GM13976 (cell line): ENCODE results near the gene MAFG.
"Not testable (repeated sequence)": the region's sequence is repeated elsewhere in the genome, so short reads cannot be mapped to it uniquely, and the experiment has no call there.

Experiments used
- DNase-seq: peaks from one replicate; pipeline ENCODE4 v3.0.0; 2012; ENCODE audit warnings: low spot score
- in situ Hi-C: fragments of 300-500 bp; cut with MboI; formaldehyde crosslinking; loops from one replicate; pipeline ENCODE4 v1.12.0; 2022; ENCODE audit warnings: low sequenced_read_pairs, mixed read lengths, inconsistent platforms; ENCODE audit not compliant: unreplicated experiment
- TF ChIP-seq, protein P1 (sequence below): IDR thresholded peaks from 2 replicates; pipeline ENCODE4 v1.5.1; 2012; ENCODE audit warnings: borderline replicate concordance, mild to moderate bottlenecking; ENCODE audit not compliant: insufficient read depth; ENCODE audit errors: extremely low read depth, missing control alignments, control extremely low read depth

The MAFG gene

DNA sequence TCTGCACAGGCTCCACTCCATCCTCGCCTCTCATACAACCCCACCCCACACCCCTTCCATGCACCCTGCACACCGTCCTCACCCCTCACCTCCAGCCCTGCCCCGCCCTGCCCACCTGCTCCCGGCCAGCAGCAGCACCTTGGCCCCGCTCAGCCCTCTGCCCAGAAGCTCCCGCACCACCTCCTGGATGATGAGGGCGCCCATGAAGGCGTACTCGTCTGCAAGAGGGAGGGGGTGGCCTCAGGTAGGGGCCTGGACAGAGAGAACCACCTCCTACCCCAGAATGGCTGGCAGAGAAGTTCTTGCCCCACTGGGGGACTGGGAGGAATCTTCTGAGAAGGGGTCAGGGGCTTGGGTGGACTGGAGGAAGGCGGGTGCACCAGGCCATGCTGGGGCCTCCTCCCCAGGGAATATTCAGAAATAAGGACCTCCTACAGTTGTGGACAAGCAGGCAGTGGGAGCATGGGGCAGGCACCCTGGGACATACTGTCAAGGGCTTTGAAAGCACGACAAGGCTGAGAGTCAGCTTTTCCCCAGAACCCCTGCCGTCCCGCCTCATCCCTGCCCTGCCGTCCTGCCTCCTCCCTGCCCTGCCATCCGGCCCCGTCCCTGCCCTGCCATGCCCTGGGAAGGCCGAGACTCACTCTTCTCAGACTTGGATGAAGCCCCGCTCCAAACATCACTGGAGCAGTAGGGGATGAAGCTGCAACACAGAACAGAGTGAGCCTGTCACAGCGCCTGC, 30.3 kb upstream of the MAFG start:
- TF ChIP-seq, protein P1, sequence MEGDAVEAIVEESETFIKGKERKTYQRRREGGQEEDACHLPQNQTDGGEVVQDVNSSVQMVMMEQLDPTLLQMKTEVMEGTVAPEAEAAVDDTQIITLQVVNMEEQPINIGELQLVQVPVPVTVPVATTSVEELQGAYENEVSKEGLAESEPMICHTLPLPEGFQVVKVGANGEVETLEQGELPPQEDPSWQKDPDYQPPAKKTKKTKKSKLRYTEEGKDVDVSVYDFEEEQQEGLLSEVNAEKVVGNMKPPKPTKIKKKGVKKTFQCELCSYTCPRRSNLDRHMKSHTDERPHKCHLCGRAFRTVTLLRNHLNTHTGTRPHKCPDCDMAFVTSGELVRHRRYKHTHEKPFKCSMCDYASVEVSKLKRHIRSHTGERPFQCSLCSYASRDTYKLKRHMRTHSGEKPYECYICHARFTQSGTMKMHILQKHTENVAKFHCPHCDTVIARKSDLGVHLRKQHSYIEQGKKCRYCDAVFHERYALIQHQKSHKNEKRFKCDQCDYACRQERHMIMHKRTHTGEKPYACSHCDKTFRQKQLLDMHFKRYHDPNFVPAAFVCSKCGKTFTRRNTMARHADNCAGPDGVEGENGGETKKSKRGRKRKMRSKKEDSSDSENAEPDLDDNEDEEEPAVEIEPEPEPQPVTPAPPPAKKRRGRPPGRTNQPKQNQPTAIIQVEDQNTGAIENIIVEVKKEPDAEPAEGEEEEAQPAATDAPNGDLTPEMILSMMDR = no peak
- in situ Hi-C loops = no loop called here
- DNase-seq = no peak

DNA sequence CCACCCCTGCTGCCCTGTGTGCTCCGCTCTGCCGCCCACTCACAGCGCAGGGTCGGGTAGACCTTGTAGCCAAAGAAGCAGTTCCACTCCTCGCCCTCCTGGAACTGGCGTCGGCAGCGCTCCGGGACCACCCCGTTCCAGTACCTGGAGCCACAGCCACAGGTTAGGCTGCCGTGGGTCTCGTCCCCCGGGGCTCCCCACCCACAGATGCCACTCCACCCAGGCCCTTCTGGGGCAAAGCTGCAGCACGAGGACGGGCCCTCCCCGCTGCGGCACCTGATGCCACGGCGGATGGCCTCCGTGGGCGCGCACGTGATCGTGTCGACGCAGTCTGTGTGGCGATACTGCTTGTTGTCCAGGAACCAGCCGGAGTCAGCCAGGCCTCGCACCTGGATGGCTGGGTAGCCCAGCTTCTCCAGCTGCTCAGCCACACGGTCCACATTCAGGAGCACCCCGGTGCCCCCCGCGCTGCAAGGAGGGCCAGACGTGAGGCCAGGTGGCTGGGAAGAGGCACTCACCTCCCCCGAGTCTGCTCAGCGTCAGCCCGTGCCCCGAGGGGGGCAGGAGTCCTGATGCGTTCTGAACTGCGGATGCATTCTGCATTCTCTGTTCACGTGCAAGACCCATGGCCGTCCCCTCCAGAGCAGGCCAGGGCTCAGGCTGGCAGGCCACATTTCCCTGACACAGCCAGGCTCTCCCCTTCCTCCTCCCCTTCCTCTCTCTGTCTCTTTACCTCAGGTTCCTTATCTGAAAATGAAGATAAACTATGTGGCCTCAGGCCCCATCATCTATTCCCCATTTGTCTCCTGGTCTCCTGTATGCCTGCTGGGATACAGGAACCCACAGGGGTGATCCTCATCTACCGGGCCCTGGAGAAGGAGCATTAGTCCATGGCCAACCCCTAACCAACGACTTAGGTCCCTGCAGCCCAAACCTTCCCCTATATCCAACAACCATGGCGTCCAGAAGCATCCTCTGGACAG, 29.4 kb upstream of the MAFG start:
- TF ChIP-seq, protein P1 = no peak
- DNase-seq = no peak
- in situ Hi-C loops = no loop called here

DNA sequence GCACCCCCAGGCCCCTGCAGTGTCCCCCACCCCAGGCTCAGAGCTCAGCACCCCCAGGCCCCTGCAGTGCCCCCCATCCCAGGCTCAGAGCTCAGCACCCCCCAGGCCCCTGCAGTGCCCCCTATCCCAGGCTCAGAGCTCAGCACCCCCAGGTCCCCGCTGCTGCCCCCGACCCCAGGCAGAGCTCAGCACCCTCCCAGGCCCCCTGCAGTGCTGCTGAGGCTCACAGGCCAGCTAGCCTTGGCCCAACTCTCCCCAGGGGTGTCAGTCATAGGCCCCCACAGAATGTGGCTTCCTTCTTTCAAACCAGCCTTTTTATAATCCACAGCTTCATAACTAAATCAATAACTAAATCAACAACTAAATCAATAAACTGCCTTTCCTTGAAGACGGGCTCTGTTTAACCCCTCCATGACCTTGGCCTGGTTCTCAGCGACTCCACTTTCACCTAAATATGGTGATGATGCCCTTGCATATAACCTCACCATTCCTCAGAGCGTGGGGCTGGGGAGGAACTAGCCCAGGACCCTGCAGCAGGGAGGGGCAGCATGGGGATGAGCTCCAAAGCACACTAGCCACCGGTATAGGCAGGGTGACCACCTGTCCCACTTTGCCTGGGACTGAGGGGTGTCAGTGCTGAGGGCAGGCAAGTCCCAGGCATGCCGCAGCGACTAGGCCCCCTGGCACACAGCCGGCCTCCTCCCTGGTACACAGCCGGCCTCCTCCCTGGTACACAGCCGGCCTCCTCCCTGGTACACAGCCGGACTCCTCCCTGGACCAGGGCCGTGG, 28.4 kb upstream of the MAFG start:
- TF ChIP-seq, protein P1 = no peak
- no peak for DNase-seq
- in situ Hi-C loops = no loop called here

DNA sequence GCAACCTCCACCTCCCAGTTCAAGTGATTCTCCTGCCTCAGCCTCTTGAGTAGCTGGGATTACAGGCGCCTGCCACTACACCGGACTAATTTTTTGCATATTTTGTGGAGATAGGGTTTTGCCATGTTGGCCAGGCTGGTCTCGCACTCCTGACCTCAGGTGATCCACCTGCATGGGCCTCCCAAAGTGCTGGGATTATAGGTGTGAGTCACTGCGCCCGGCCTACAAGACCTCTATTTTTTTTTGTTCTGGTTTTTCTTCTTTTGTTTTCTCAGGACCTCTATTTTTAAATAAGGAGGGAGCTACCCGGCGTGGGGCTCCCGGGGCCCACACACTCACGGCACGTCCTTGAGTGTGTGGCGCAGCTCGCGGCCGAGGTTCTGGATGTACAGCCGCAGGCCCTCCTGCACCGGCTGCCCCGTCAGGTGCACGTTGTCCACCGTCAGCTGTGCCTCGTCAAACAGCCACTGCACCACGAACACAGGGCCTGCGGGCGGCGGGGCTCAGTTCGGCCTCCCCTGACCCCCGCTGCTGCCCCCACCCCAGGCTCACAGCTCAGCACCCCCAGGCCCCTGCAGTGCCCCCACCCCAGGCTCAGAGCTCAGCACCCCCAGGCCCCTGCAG, 27.6 kb upstream of the MAFG start:
- TF ChIP-seq, protein P1 = no peak
- in situ Hi-C loops = no loop called here
- DNase-seq = no peak

DNA sequence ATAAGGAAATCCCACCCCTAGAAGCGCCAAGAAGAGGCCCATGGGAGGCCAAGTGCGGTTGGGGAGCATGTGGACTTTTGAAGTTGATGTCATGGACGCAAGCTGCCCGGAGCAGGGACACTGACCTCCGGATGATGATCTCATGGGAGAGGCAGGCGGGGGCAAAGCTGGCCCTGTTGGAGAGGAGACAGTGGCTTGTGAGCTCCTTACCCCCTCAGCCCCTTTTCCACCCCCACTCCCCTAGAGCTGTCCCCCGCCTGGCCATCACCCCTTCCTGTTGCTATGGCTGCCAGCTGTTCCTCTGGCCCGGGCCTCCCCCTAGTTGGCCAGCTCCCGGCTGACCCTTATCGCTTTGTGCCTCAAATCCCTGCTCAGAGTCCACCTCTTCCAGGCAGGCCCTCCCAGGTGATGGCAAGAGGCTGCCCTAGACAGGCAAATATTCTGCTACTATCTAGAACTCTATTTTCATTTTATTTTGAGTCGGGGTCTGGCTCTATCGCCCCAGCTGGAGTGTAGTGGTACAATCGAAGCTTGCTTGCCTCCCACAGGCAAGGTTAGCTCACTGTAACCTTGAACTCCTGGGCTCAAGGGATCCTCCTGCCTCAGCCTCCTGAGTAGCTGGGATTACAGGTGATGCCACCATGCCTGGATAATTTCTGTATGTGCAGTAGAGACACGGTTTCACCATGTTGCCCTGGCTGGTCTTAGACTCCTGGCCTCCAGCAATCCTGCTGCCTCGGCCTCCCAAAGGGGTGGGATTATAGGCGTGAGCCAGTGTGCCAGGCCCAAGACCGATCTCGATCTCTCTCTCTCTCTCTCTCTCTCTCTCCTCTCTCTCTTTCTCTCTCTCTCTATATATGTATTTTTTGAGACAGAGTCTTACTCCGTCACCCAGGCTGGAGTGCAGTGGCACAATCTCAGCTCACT, 26.9 kb upstream of the MAFG start:
- TF ChIP-seq, protein P1 = no peak

DNA sequence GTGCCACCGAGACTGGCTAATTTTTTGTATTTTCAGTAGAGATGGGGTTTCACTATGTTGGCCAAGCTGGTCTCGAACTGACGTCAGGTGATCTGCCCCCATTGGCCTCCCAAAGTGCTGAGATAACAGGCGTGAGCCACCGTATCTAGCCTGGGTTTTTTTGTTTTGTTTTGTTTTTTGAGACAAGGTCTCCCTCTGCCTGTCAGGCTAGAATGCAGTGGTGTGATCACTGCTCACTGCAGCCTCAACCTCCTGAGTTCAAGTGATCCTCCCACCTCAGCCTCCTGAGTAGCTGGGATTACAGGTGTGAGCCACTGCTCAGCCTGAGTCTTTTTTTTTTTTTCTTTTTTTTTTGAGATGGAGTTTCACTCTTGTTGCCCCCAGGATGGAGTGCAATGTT, 25.9 kb upstream of the MAFG start:
- in situ Hi-C loops = not testable (repeated sequence)

More for the DNA sequence above, 26.9 kb upstream of the MAFG start:
- in situ Hi-C loops = no loop called here
- DNase-seq = no peak

More for the DNA sequence above, 25.9 kb upstream of the MAFG start:
- not testable (repeated sequence) for DNase-seq
